Dermis microvascular lymphatic vessel endothelial cell (primary cell): Measurements from ENCODE around the gene FN3KRP. TPM values are rescaled to one million over a fixed set of nuclear protein-coding genes. Genes with fewer than 3 reads are reported as not detected.

Experiments
- total RNA-seq: library from RNA; depleted of rRNA; stranded (reverse); fragments of >200 nt; gene quantifications from 2 replicates; pipeline ENCODE4 v1.2.1, GENCODE V29; 2014

FN3KRP gene
- total RNA-seq, 1 donor from 2014 or later = 16.7 TPM

Other genes with a start within 250 kb of the FN3KRP start
- gene FOXK2, start 197.0 kb upstream of the FN3KRP start, total RNA-seq = 18.0 and 29.8 TPM in 2 replicates
- 51.0 and 74.8 TPM in 2 replicates for gene WDR45B, start 68.3 kb upstream of the FN3KRP start, total RNA-seq
- gene RAB40B, start 18.0 kb upstream of the FN3KRP start, total RNA-seq = 4.6 and 7.3 TPM in 2 replicates
- gene FN3K, start 18.9 kb downstream of the FN3KRP start, total RNA-seq = 3.5 and 6.4 TPM in 2 replicates
- 52.5 and 63.7 TPM in 2 replicates for gene TBCD, start 35.4 kb downstream of the FN3KRP start, total RNA-seq
- under 0.01 TPM in 2 replicates for gene ZNF750, start 123.3 kb downstream of the FN3KRP start, total RNA-seq